Skeletal muscle cell (primary cell): Measurements from ENCODE around the gene JMJD1C.
"Not testable (repeated sequence)": the region's sequence is repeated elsewhere in the genome, so short reads cannot be mapped to it uniquely, and the experiment has no call there.

Experiments used
- DNase-seq: peaks from one replicate; pipeline ENCODE4 v3.0.0-alpha.2; 2010; ENCODE audit warnings: low read depth
- H3K4me3 ChIP-seq: 2 replicates; pipeline ENCODE4 v1.5.1; 2011; ENCODE audit warnings: low read depth, mild to moderate bottlenecking, control low read depth, low read length, moderate library complexity

Gene JMJD1C

GRCh38 chr10:63166742-63167258, 299.0 kb downstream of the JMJD1C start:
- H3K4me3 ChIP-seq = no peak overlapping the region
- DNase-seq = peak; percentile 43

GRCh38 chr10:63165249-63165648, 300.5 kb downstream of the JMJD1C start:
- DNase-seq = no peak
- no peak overlapping the region for H3K4me3 ChIP-seq

DNA sequence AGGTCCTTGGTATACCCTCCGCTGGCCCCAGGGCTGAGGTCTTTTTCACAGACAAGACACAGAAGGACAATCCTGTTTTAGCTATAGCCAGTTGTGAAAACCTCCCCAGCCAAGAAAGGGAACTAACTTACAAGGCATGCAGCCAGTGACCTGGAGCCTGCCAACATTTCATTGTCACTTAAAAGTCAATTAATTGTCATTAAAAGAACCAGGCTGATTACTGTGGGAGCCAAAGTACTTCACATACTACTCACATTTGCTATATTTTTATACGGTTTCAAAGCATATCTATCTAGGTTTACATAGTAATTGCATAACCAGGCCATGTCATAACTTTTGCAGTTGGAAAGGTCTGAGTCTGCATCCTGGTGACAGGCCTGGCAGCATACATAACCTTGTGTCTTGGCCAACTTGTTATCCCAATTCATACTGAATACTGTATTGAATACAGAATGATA, 301.6 kb downstream of the JMJD1C start:
- H3K4me3 ChIP-seq = no peak overlapping the region
- DNase-seq = no peak

GRCh38 chr10:63161592-63161991, 304.2 kb downstream of the JMJD1C start:
- DNase-seq = no peak

DNA sequence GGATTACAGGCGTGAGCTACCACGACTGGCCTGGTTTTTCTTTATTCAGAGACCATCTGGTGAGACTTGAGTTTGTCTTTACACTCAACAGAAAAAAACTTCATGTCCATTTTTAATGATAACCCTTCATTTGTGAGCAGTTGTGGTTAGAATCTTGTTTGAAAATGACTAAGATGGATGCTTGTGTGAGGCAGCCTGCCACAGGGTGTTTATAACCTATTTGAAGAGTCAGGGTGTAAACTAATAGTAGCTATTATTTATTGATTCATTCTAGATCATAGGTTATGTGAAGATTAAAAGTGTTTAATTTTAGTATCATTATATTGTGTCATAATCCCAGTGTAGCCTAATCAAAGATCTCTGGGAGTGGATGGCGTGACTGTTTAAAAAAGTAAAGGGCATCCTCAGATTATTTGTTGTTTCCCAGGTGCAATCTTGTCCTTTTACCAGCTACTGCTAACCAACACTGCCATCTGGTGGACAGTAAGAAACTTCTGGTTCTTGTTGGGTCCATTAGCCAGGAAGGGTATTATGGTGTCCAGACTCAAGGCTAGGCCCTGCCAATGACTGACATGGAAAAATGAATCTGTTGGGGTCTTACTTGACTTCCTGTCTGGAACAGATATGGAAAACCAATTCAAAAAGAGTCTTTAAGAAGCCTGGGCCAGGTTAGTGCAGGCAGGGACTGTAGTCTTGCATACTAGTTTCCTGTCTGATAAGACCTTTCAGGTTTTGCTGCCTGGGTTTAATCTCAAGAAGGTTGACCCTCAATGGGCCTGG, 307.7 kb downstream of the JMJD1C start:
- no peak overlapping the region for H3K4me3 ChIP-seq
- peak; percentile 76 for DNase-seq

More at GRCh38 chr10:63161592-63161991, 304.2 kb downstream of the JMJD1C start:
- no peak overlapping the region for H3K4me3 ChIP-seq

DNA sequence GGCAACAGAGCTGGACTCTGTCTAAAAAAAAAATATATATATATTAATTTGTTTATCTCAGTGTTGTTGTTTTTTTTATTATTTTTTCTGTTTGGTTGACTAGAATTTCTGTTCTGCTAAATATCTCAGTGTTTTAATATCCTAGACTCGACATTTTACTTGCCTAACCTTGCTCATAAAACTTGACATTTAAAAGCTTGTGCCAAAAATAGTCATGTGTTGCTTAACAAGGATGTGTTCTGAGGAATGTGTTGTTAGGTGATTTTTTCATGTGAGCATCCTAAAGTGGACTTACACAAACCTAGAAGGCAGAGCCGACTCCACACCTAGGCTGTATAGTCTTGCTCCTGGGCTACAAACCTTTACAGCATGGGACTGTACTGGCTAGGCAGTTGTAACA, 309.5 kb downstream of the JMJD1C start:
- no peak for DNase-seq
- H3K4me3 ChIP-seq = no peak overlapping the region

DNA sequence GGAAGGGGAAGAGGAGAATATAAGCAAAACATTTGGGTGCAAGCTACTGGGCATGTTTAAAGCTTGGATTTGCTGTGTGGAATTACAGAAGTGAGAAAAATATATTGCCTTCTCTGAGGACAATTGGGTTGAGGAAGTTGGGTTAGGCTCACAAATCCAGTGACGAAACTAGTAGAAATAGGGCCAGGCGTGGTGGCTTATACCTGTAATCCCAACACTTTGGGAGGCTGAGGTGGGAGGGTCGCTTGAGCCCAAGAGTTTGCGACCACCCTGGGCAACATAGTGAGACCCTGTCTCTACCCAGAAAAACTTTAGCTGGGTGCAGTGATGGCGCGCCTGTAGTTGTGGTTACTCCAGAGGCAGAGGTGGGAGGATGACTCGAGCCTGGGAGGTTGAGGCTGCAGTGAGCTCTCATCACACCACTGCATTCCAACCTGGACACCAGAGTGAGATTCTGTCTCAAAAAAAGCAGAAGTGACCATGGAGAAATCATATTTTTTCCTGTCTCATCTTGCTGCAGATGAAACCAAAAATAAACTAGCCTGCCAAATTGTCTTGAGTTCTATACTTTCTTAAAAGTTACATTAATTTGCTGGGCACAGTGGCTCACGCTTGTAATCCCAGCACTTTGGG, 310.3 kb downstream of the JMJD1C start:
- no peak overlapping the region for H3K4me3 ChIP-seq
- DNase-seq = no peak

- no peak for DNase-seq
- H3K4me3 ChIP-seq = no peak overlapping the region
Measured at GRCh38 chr10:63154546-63155387, 311.0 kb downstream of the JMJD1C start.

DNA sequence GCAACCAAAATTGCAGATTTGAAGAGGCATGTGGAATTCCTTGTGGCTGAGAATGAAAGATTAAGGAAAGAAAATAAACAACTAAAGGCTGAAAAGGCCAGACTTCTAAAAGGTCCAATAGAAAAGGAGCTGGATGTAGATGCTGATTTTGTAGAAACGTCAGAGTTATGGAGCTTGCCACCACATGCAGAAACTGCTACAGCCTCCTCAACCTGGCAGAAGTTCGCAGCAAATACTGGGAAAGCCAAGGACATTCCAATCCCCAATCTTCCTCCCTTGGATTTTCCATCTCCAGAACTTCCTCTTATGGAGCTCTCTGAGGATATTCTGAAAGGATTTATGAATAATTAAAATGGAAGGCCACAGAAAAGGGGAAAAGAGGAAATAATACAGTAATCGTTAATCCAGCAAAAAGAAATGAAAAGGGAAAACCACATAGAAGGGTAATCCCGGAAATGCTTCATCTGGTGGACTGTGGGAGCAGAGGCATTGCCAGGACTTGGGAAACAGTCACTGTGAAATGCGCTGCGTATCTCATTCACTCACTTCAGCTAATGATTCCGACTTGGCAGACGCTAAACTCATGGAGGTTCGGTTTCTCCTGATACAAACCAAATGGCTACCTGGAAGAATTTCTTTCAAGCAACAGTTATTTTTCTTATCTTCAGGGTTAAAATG, 311.8 kb downstream of the JMJD1C start:
- DNase-seq, H3K4me3 ChIP-seq: not testable (repeated sequence)

- no peak overlapping the region for H3K4me3 ChIP-seq
- DNase-seq = no peak
Measured at GRCh38 chr10:63150745-63151144, 315.0 kb downstream of the JMJD1C start.

DNA sequence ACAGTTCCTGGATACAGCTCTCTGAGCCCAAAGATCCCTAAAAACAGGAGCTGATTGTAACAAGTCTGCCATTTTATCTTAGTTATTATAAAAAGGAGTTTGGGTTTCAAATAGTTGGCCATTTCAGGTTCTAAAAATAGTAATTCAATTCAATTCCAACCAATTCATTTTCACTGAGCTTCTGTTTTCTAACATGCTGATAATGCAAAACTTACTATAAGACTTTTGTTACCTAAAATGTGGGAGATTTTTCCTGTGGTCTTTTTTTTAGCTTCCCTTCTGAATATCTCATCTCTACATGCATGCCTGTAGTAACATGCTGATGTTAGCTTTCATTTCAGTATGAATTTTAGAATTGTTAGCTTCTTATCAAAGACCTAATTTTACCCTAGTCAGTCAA, 319.3 kb downstream of the JMJD1C start:
- DNase-seq = no peak

DNA sequence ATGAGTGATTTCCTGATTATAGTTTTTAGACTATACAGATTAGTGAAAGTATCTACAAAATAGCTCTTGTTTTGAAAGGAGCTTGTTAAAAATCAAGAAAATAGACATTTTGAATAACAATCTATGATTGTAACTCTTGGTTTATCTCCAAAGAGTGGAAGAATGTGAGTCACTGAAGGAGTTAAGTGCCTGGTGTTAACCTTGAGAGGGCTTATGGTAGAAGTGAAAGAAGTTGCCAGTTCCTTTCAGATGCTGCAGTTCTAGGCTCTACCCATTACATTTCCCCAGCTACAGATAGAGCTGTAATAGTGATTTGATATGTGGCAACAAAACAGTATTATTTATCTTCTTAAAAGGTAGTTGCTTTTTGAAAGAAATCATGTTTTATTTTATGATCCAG, 320.0 kb downstream of the JMJD1C start:
- H3K4me3 ChIP-seq = no peak overlapping the region

More for the DNA sequence above, 319.3 kb downstream of the JMJD1C start:
- no peak overlapping the region for H3K4me3 ChIP-seq

DNA sequence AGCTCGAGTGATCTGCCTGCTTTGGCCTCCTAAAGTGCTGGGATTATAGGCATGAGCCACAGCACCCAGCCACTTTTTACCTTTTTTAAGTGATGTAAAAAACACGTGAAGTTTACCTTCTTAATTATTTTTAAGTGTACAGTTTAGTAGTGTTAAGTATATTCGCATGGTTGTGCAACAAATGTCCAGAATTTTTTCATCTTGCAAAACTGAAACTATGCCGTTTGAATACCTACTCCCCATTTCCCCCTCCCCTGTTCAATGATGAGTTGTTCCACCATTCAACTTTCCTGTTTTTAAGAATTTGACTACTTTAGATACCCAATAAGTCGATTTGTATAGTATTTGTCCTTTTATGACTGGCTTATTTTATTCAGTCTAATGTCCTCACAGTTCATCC, 321.8 kb downstream of the JMJD1C start:
- H3K4me3 ChIP-seq = no peak overlapping the region
- DNase-seq = no peak

More for the DNA sequence above, 320.0 kb downstream of the JMJD1C start:
- DNase-seq = peak; percentile 31

DNA sequence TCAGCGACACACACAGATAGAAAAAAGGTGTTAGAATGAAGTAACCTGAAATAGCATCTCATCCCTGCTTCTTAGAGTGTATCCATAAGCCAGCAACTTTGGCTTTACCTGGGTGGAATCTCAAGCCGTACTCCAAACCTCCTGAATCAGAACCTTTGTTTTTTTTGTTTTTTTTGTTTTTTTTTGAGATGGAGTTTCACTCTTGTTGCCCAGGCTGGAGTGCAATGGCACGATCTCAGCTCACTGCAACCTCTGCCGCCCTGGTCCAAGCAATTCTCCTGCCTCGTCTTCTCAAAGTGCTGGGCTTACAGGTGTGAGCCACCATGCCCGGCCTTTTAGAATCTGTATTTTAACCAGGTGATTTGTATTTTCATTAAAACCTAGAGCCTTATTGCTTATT, 323.6 kb downstream of the JMJD1C start:
- DNase-seq = no peak
- H3K4me3 ChIP-seq = no peak overlapping the region

GRCh38 chr10:63140077-63140476, 325.7 kb downstream of the JMJD1C start:
- no peak overlapping the region for H3K4me3 ChIP-seq
- no peak for DNase-seq

GRCh38 chr10:63137306-63137705, 328.5 kb downstream of the JMJD1C start:
- no peak for DNase-seq
- no peak overlapping the region for H3K4me3 ChIP-seq

- DNase-seq = no peak
Measured at GRCh38 chr10:63133821-63134557, 331.8 kb downstream of the JMJD1C start.

GRCh38 chr10:63133056-63133820, 332.5 kb downstream of the JMJD1C start, which contains the start of gene NRBF2:
Gene NRBF2 (plus strand): TSS chr10:63133328. CDS start chr10:63133471, 143 bp downstream.
- peak within 1 kb of the TSS; percentile 97 for H3K4me3 ChIP-seq

More at GRCh38 chr10:63133821-63134557, 331.8 kb downstream of the JMJD1C start:
- H3K4me3 ChIP-seq = peak overlapping the region; percentile 97

More at GRCh38 chr10:63133056-63133820, 332.5 kb downstream of the JMJD1C start, which contains the start of gene NRBF2:
- DNase-seq = peak; percentile 95
